ENCODE data around the gene CHST8.

CHST8 gene

DNA sequence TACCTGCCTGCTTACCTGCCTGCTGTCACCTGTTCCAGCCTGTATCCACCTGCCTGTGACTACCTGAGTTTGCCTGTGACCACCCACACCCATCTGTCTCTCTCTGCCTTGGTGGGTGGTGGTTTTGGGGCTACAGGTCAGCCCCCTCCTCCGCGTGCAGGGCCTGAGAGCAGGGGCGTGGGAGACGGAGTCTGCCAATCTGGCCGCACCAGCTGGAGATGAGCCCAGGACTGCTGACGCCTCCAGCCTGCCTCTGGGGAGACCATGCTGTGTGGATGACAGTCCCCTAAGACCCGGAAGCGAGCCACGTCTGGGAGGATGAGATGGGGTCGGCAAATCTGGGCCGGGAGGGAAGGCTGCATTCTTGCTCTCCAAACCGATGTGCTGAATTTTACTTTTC lies 159.0 kb downstream of the CHST8 start:
- no peaks in the 10 kb centered on the region for H3K36me3 ChIP-seq (ENCODE audit: control insufficient read depth, insufficient read depth, low read length)

DNA sequence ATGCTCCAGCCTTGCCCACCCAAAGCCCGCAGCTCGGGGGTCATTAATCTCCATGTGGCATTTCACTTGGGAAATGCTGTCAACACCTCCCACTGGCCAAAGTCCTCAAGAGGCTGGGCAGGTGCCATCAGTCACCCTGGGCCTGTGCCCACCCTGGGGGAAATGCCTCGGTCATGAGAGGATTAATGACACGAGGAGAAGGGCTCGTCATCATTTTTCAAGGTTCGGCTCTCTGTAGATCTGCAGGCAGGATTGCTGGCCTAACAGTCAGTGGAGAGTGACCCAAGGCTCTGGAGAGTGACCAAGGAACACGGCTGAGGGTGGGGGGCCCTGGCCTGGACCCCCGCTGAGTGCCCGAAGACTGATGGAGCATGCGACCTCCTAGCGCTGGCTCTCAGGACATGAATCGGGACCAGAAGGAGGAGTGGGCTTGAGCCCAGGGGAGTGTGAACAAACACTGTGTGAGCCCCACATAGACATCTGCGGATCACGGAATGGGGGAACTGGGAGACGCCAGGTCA lies 159.7 kb downstream of the CHST8 start:
- H3K4me3 ChIP-seq (replicated peaks; ENCODE audit: low read depth, low read length) = no peak overlapping the region
- DNase-seq (ENCODE audit: extremely low read depth, insufficient read length) = no peak
- peaks cover 3% of the 10 kb centered on the region for H3K27me3 ChIP-seq (replicated peaks; ENCODE audit: control insufficient read depth, insufficient read depth, low read length)

More for the DNA sequence above, 159.0 kb downstream of the CHST8 start:
- no peak overlapping the region for H3K4me3 ChIP-seq (replicated peaks; ENCODE audit: low read depth, low read length)
- TF ChIP-seq, protein P1, sequence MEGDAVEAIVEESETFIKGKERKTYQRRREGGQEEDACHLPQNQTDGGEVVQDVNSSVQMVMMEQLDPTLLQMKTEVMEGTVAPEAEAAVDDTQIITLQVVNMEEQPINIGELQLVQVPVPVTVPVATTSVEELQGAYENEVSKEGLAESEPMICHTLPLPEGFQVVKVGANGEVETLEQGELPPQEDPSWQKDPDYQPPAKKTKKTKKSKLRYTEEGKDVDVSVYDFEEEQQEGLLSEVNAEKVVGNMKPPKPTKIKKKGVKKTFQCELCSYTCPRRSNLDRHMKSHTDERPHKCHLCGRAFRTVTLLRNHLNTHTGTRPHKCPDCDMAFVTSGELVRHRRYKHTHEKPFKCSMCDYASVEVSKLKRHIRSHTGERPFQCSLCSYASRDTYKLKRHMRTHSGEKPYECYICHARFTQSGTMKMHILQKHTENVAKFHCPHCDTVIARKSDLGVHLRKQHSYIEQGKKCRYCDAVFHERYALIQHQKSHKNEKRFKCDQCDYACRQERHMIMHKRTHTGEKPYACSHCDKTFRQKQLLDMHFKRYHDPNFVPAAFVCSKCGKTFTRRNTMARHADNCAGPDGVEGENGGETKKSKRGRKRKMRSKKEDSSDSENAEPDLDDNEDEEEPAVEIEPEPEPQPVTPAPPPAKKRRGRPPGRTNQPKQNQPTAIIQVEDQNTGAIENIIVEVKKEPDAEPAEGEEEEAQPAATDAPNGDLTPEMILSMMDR (IDR thresholded peaks at IDR 0.05; ENCODE audit: insufficient read depth, low read length, poor library complexity, severe bottlenecking) = no peak
- DNase-seq (ENCODE audit: extremely low read depth, insufficient read length) = no peak
- H3K27me3 ChIP-seq (replicated peaks; ENCODE audit: control insufficient read depth, insufficient read depth, low read length) = peaks cover 3% of the 10 kb centered on the region

DNA sequence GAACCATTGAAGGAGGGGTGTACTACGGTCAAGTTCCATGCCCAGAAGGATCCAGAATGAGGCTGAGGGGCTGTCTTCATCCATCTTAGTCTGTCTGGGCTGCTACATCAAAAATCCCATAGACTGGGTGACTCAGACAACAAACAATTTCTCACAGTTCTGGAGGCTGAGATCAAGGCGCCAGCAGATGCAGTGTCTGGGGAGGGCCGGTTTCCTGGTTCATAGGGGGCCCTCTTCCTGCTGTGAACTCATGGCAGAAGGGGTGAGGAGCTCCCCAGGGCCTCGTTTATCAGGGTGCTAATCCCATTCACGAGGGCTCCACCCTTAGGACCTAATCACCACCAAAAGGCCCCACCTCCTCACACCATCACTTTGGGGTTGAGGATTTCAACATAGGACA lies 160.2 kb downstream of the CHST8 start:
- Histone ChIP-seq H3K27me3 (replicated peaks; ENCODE audit: control insufficient read depth, insufficient read depth, low read length) (peaks cover 3% of the 10 kb centered on the region), H3K36me3 (ENCODE audit: control insufficient read depth, insufficient read depth, low read length) (no peaks in the 10 kb centered on the region), H3K4me3 (replicated peaks; ENCODE audit: low read depth, low read length) (no peak overlapping the region)
- TF ChIP-seq, protein P1 (IDR thresholded peaks at IDR 0.05; ENCODE audit: insufficient read depth, low read length, poor library complexity, severe bottlenecking) = no peak
- DNase-seq (ENCODE audit: extremely low read depth, insufficient read length) = no peak

More for the DNA sequence above, 159.7 kb downstream of the CHST8 start:
- no peaks in the 10 kb centered on the region for H3K36me3 ChIP-seq (ENCODE audit: control insufficient read depth, insufficient read depth, low read length)
- TF ChIP-seq, protein P1 (IDR thresholded peaks at IDR 0.05; ENCODE audit: insufficient read depth, low read length, poor library complexity, severe bottlenecking) = no peak

DNA sequence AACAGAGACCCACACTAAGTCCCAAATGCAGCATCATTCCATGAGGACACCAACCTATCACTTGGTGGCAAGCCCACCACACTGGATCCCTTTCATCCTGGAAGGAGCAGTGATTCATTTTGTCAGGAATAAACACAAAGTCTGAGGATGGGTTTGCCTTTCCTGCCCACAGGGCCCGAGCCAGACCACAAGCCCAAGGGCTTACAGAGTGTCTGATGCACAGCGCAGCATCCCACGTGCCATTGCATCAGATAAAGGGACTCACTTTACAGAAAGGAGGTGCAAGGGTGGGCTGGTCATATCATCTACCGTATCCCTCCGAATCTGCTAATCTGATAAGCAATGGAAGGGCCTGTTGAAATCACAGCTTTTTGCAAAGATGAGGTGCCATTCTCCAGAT lies 162.7 kb downstream of the CHST8 start:
- TF ChIP-seq, protein P1 (IDR thresholded peaks at IDR 0.05; ENCODE audit: insufficient read depth, low read length, poor library complexity, severe bottlenecking) = no peak
- DNase-seq (ENCODE audit: extremely low read depth, insufficient read length) = no peak
- peaks cover 1% of the 10 kb centered on the region for H3K27me3 ChIP-seq (replicated peaks; ENCODE audit: control insufficient read depth, insufficient read depth, low read length)
- H3K4me3 ChIP-seq (replicated peaks; ENCODE audit: low read depth, low read length) = no peak overlapping the region
- no peaks in the 10 kb centered on the region for H3K36me3 ChIP-seq (ENCODE audit: control insufficient read depth, insufficient read depth, low read length)

DNA sequence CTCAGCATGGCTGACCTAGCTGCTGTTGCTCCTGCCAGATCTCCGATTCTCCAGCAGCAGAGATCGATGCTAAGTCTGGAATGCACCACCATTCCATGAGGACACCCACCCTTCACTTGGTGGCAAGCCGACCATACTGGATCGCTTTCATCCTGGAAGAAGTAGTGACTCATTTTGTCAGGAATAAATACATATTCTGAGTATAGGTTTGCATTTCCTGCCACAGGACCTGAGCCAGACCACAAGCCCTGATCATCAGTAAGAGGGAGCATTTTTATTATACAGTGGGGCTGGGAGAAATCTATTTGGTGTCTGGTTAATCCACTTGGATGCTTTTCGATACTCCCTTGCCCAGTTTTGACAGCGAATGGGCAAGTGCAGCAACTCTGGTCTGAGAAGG lies 164.0 kb downstream of the CHST8 start:
- TF ChIP-seq, protein P1 (IDR thresholded peaks at IDR 0.05; ENCODE audit: insufficient read depth, low read length, poor library complexity, severe bottlenecking) = no peak
- Histone ChIP-seq H3K4me3 (replicated peaks; ENCODE audit: low read depth, low read length) (no peak overlapping the region), H3K27me3 (replicated peaks; ENCODE audit: control insufficient read depth, insufficient read depth, low read length) (peaks cover 1% of the 10 kb centered on the region), H3K36me3 (ENCODE audit: control insufficient read depth, insufficient read depth, low read length) (no peaks in the 10 kb centered on the region)
- no peak for DNase-seq (ENCODE audit: extremely low read depth, insufficient read length)

DNA sequence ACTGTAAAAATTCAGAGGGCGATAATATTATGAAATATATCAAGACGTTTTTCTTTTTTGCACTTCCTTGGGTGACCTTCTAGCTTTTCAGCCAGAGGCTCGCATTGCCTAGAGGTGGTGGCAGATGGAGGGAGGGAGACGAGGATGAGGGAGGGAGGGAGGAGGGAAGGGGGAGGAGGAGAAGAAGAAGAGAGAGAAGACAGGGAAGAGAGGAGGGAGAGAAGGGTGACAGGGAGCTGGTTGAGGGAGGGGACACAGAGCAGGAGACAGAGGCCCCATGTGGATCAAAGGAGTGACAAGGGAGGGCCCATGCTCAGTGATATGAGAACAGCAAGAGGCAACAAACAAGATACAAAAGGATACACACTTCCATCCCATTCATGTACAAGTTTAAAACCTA lies 166.9 kb downstream of the CHST8 start:
- no peak overlapping the region for H3K4me3 ChIP-seq (replicated peaks; ENCODE audit: low read depth, low read length)
- no peaks in the 10 kb centered on the region for H3K36me3 ChIP-seq (ENCODE audit: control insufficient read depth, insufficient read depth, low read length)
- TF ChIP-seq, protein P1 (IDR thresholded peaks at IDR 0.05; ENCODE audit: insufficient read depth, low read length, poor library complexity, severe bottlenecking) = no peak
- no peak for DNase-seq (ENCODE audit: extremely low read depth, insufficient read length)
- peaks cover 1% of the 10 kb centered on the region for H3K27me3 ChIP-seq (replicated peaks; ENCODE audit: control insufficient read depth, insufficient read depth, low read length)

All from GM06990 (cell line).